ACC112 (cell line): Measurements from ENCODE around the gene HOXA4.
A peak's percentile ranks its signal among the peaks of the same experiment; 100 is the strongest.

ENCODE experiments used
- H2AFZ ChIP-seq: fragments of 200-600 bp; sonication (generic); one replicate; pipeline ENCODE4 v1.6.0; 2017; ENCODE audit warnings: antibody characterized with exemption, low read length; ENCODE audit not compliant: unreplicated experiment
- H3K27ac ChIP-seq: fragments of 200-600 bp; sonication (generic); 2 replicates; pipeline ENCODE4 v1.5.1; 2014; ENCODE audit warnings: low read depth, mild to moderate bottlenecking, antibody characterized with exemption, low read length, moderate library complexity
- H3K27me3 ChIP-seq: fragments of 200-600 bp; sonication (generic); 2 replicates; pipeline ENCODE4 v1.6.1; 2014; ENCODE audit warnings: mild to moderate bottlenecking, antibody characterized with exemption, low read length, moderate library complexity, mixed read lengths; ENCODE audit not compliant: insufficient read depth
- H3K36me3 ChIP-seq: fragments of 200-600 bp; sonication (generic); 2 replicates; pipeline ENCODE4 v1.6.1; 2016; ENCODE audit warnings: mild to moderate bottlenecking, antibody characterized with exemption, low read length, moderate library complexity, mixed read lengths; ENCODE audit not compliant: insufficient read depth
- H3K4me1 ChIP-seq: fragments of 200-600 bp; sonication (generic); one replicate; pipeline ENCODE4 v1.6.1; 2016; ENCODE audit warnings: low read length, mixed read lengths; ENCODE audit not compliant: insufficient read depth, unreplicated experiment, control insufficient read depth
- H3K4me3 ChIP-seq: fragments of 200-600 bp; sonication (generic); 2 replicates; pipeline ENCODE4 v1.5.1; 2014; ENCODE audit warnings: mild to moderate bottlenecking, low read depth, low read length
- H3K79me2 ChIP-seq: fragments of 200-600 bp; sonication (generic); one replicate; pipeline ENCODE4 v1.6.0; 2016; ENCODE audit warnings: low read length; ENCODE audit not compliant: control insufficient read depth, unreplicated experiment, insufficient read depth

Gene HOXA4

DNA sequence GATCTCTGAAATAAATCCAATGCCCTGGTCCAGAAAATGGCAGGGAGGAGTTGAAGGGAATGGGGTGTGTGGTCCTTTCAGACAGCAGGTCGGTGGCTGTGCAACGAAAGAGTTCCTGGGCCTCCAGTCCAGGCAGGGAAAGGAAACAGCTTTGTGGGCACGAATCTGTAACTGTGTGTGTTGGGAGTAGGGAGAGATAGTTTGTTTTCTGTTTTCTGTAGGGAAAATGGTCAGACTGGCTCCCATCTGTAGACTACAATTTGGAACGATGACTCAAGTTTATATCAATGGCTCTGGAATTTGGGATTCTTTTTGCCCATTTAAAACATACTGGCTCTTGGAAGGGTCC lies 37.3 kb upstream of the HOXA4 start:
- no peaks in the 10 kb centered on the region for H3K36me3 ChIP-seq
- H3K27ac ChIP-seq: no peak overlapping the region
- H3K27me3 ChIP-seq: peaks cover 99% of the 10 kb centered on the region
- no peaks in the 10 kb centered on the region for H3K4me1 ChIP-seq
- H3K4me3 ChIP-seq: no peak overlapping the region
- H2AFZ ChIP-seq: no peak overlapping the region
- H3K79me2 ChIP-seq: no peaks in the 10 kb centered on the region

DNA sequence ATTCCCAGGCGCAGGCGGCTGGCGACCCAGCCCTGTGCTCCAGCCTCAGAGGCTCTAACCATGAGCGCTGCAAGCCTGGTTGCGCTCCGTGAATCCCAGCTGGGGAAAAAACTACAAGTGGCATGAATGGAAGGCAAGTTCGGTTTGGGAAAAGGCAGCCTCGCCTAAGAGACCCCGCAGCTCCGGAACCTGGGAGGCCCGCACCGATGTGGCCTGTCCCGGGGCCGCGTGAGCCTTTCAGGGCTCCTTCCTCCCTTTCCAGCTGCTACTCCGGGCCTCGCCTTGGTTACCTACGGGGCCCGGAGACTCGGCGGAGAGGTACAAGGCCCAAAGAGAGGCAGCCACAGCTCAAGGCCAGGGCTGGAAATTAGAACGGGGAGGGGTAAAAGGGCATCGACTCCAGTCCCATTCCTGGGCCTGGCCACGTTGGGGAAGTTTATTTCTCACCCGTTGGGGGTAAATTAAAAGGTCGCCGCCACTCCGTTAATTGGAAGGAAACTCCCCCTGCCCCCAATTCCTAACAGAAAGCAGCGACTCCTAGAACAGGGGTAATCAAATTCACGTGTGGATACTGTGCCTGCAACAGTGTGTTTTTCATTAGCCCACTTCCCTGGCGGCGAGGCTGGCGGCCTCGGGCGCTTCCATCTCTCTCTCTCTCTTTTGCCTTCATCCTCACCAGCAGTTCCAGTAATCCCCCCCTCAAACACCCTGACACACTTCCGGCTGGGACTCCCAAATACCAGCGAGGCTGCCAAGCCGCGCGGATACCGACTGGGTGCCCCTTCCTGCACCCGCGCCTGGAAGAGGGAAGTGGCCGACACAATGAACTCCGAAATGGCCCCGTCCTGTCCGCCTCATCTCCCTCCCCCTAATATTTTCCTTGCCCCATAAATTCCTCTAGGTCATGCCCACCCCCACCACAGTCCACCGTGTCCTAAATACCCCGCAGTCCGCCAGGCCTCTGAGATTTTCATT lies 36.3 kb upstream of the HOXA4 start:
- Histone ChIP-seq H3K36me3 (no peaks in the 10 kb centered on the region), H3K27ac (no peak overlapping the region), H3K4me1 (no peaks in the 10 kb centered on the region), H2AFZ (no peak overlapping the region), H3K4me3 (no peak overlapping the region), H3K79me2 (no peaks in the 10 kb centered on the region), H3K27me3 (peaks cover 99% of the 10 kb centered on the region)

DNA sequence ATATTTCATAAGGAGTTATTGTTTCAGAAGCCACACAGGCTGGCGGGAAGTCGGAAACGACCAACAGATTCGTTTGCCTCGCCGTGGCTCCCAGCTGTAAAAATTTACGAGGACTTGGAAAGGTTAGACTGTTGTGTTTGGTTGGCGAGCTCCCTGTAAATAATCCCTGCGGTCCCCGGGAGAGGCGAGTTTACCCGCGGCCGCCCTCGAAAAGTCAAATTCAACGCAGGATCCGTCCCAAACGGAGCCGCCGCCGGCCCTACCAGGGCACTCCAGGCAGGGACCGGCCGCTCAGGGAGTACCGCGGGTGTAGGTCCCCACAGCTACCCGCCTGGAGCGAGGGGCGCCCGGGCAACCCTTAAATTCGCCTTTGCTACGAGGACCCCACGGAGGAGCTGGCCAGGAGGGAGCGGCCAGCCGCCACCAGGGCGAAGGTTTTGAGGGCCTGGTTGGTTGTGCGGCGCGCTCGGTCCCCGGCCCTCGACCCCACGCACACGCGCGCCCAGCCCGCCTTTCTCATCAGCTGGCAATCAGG lies 35.5 kb upstream of the HOXA4 start:
- Histone ChIP-seq H3K27ac (no peak overlapping the region), H3K4me3 (no peak overlapping the region), H3K27me3 (peaks cover 97% of the 10 kb centered on the region), H3K4me1 (no peaks in the 10 kb centered on the region), H3K36me3 (no peaks in the 10 kb centered on the region), H2AFZ (no peak overlapping the region), H3K79me2 (no peaks in the 10 kb centered on the region)

DNA sequence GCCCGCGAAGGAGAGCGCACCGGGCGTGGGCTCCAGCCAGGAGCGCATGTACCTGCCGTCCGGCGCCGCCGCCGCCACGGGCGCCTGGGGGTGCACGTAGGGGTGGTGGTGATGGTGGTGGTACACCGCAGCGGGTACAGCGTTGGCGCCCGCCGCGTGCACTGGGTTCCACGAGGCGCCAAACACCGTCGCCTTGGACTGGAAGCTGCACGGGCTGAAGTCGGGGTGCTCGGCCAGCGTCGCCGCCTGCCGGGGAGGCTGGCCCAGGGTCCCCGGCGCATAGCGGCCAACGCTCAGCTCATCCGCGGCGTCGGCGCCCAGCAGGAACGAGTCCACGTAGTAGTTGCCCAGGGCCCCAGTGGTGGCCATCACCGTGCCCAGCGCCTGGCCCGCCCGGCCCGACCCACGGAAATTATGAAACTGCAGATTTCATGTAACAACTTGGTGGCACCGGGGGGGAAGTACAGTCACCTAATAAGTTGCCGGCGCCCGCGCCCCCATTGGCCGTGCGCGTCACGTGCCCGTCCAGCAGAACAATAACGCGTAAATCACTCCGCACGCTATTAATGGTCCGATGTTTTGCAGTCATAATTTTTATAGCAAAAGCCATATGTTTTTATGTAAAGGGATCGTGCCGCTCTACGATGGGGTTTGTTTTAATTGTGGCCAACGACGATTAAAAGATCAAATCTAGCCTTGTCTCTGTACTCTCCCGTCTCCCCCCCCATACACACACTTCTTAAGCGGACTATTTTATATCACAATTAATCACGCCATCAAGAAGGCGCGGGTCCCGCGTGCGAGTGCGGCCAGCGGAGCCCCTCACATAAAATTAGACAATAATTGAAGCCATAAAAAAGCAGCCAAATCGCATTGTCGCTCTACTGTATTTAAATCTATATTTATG lies 34.8 kb upstream of the HOXA4 start, which contains the start of gene HOXA9:
HOXA9 (minus strand) TSS at position 449 of the 907 bp plus-strand sequence; CDS start at position 369, 80 bp downstream.
- H3K4me1 ChIP-seq: no peaks in the 10 kb centered on the region
- no peaks in the 10 kb centered on the region for H3K36me3 ChIP-seq
- H3K79me2 ChIP-seq: no peaks in the 10 kb centered on the region
- H3K27ac ChIP-seq: no peak within 1 kb of the TSS
- H3K4me3 ChIP-seq: no peak within 1 kb of the TSS
- peaks cover 95% of the 10 kb centered on the region for H3K27me3 ChIP-seq
- peak within 1 kb of the TSS; percentile 4 for H2AFZ ChIP-seq

DNA sequence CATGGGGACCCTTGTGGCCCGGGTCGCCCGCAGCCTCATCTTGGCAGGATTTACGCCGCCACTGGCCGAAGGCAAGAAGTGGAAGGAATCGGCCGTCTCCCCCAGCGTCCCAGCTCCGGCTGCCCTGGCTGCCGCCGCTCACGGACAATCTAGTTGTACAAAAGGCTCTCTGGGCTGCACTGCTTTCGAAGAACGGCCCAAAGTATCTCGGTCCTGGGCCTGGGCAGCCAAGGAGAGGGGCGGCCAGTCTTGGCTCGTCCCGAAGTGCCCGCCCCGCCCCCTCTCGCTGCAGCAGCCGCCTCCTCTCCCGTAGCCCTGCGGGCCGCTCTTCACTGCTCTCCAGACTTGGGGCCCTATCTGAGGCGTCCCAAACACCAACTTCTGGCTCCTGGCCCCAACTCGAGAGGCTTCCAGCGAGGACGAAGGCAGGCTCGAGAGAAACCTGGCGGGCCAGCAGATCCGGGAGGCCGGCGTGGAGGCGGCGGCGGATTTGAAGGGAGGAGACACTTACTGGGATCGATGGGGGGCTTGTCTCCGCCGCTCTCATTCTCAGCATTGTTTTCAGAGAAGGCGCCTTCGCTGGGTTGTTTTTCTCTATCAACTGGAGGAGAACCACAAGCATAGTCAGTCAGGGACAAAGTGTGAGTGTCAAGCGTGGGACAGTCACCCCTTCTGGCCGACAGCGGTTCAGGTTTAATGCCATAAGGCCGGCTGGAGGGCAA lies 34.0 kb upstream of the HOXA4 start:
- Histone ChIP-seq H3K4me1 (no peaks in the 10 kb centered on the region), H3K4me3 (no peak overlapping the region), H3K27me3 (peaks cover 95% of the 10 kb centered on the region), H3K27ac (no peak overlapping the region), H3K79me2 (no peaks in the 10 kb centered on the region), H3K36me3 (no peaks in the 10 kb centered on the region), H2AFZ (peak overlapping the region; percentile 4)

DNA sequence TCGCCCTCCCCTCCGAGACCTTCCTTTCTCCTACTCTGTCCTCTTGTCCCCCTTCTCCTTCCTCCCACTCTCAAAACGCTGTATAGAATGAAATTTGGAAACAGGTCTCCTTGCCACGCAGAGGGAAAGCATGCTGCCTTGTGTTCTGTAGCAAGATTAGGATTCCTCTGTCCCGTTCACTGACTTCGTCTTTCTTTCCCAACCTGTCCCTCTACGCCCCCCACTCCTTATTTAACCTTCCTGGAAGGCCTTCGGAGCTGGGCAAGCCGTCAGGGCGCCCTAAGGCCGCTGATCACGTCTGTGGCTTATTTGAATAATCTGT lies 33.4 kb upstream of the HOXA4 start:
- no peaks in the 10 kb centered on the region for H3K79me2 ChIP-seq
- no peaks in the 10 kb centered on the region for H3K36me3 ChIP-seq
- no peak overlapping the region for H3K4me3 ChIP-seq
- no peaks in the 10 kb centered on the region for H3K4me1 ChIP-seq
- H3K27ac ChIP-seq: no peak overlapping the region
- H2AFZ ChIP-seq: no peak overlapping the region
- H3K27me3 ChIP-seq: peaks cover 95% of the 10 kb centered on the region

DNA sequence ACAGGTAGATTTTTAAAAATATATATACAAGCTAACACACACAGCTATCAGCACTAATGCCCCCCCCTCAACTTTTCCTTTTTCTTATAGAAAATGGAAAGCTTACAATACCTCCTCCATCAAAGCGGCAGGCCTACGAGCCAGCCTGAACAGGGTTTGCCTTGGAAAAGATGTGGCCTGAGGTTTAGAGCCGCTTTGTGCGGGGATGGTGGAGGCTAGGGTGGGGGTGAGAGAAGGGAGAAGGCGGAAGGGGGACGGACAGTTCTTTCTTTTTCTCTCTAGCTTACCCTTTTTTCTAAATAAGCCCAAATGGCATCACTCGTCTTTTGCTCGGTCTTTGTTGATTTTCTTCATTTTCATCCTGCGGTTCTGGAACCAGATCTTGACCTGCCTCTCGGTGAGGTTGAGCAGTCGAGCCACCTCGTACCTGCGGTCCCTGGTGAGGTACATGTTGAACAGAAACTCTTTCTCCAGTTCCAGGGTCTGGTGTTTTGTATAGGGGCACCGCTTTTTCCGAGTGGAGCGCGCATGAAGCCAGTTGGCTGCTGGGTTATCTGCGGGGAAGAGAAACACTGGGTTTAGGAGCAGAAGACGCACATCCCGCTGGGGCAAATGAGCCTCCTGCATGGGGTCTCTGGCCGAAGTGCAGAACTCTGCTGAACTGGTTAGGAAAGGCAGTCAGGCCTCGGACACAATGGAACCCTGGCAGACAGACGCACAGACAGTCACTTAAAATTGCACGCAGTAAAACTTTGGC lies 32.9 kb upstream of the HOXA4 start:
- H3K36me3 ChIP-seq: no peaks in the 10 kb centered on the region
- no peak overlapping the region for H2AFZ ChIP-seq
- no peaks in the 10 kb centered on the region for H3K79me2 ChIP-seq
- no peaks in the 10 kb centered on the region for H3K4me1 ChIP-seq
- no peak overlapping the region for H3K4me3 ChIP-seq
- H3K27me3 ChIP-seq: peaks cover 95% of the 10 kb centered on the region
- H3K27ac ChIP-seq: no peak overlapping the region

DNA sequence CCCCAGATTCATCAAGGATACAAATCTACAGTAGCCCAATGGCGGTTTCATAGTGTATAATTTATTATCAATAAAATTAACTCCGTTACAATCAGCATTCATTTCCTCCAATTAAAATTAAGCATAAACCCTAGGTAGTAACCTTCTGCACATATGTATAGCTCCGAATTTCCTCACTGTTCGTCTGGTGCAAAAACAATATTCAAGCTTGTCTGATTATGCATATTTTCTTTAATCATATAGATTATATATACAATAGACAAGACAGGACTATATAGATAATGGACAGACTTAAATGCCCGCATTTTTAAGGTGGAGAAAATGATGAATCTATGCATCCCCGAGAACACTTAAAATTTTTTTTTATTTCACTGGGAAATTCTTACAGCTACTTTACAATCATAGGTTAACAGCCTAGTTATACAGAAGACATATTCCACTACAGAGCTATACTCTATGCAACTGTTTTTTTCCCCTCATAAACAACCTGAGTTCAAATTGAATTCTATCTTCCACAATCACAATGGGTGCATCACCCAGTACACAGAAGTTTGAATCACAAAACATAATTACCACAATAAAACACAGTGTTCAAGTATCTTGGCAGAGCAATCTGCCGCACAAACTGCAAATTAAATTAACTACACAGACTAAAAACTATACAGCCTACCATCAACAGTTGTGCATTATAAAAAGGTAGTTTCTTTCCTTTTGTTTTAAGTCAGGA lies 32.2 kb upstream of the HOXA4 start:
- Histone ChIP-seq H3K4me3 (no peak overlapping the region), H3K36me3 (no peaks in the 10 kb centered on the region), H3K27ac (no peak overlapping the region), H3K4me1 (no peaks in the 10 kb centered on the region), H3K79me2 (no peaks in the 10 kb centered on the region), H3K27me3 (peaks cover 95% of the 10 kb centered on the region), H2AFZ (no peak overlapping the region)

DNA sequence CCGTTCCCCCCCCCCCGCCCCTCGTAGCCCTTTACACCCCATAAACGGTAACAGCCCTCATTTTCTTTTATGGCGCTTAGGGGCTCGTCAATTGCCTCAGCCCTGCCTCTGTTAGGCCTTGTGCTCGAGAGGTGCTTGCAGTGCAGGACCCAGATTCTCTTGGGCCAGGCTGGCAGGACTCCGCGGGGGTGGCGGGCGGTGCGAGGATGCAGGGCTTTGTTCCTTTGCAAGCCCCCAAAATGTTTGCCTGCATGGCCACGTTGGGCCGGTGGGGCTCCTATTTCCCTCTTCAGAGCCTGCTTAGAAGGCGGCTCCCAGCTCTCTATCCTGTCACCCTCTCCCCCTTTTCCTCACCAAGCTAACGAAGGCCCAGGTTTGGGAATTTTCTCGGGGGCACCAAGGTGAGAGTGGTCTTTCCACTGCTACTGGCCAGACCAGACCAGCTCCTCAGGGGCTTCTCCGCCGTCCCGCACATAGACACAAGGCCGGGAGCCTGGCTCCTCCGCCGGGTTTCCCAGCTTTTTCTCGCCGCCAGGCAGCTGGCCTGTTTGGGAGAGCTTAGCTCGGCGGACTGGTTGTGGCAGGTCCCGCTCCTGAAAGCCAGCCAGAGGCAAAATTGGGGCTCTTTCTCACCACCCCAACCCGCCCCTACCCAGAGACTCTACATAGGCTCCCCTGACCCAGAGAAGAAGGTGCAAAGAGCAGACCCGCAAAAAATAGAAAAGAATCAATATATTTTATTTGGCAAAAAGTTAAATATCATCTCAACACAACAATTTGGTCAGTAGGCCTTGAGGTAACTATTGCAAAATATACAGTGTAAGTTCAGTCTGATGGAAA lies 31.4 kb upstream of the HOXA4 start:
- H2AFZ ChIP-seq: no peak overlapping the region
- no peak overlapping the region for H3K27ac ChIP-seq
- no peaks in the 10 kb centered on the region for H3K79me2 ChIP-seq
- no peaks in the 10 kb centered on the region for H3K4me1 ChIP-seq
- H3K36me3 ChIP-seq: no peaks in the 10 kb centered on the region
- peaks cover 95% of the 10 kb centered on the region for H3K27me3 ChIP-seq
- no peak overlapping the region for H3K4me3 ChIP-seq
